Measurements from ENCODE around the gene UVRAG.

UVRAG gene

GRCh38 chr11:75814677-75815344 is at the start of gene UVRAG:
TSS of gene UVRAG (plus strand) at chr11:75815210. CDS start at chr11:75815408, 198 bp downstream.
- DNase-seq, result peak; percentile 99

- no peak for DNase-seq
Observed at GRCh38 chr11:75766443-75767227, 48.4 kb upstream of the UVRAG start.

- DNase-seq, result no peak
Observed at GRCh38 chr11:75767228-75767572, 47.8 kb upstream of the UVRAG start.

- DNase-seq, result no peak
Observed at GRCh38 chr11:75767793-75768111, 47.3 kb upstream of the UVRAG start.

- DNase-seq, result peak; percentile 76
Observed at GRCh38 chr11:75768112-75768908, 46.7 kb upstream of the UVRAG start, which contains the start of gene DGAT2. TSS of gene DGAT2 (plus strand) at chr11:75768778. CDS start at chr11:75768992, 214 bp downstream.

- DNase-seq, result no peak
Observed at GRCh38 chr11:75768909-75769771, 45.9 kb upstream of the UVRAG start.

GRCh38 chr11:75770102-75770501 is 44.9 kb upstream of the UVRAG start:
- no peak for DNase-seq

GRCh38 chr11:75771646-75772410 is 43.2 kb upstream of the UVRAG start:
- DNase-seq, result no peak

GRCh38 chr11:75773595-75774353 is 41.2 kb upstream of the UVRAG start:
- no peak for DNase-seq

- DNase-seq, result no peak
Observed at GRCh38 chr11:75775056-75775455, 40.0 kb upstream of the UVRAG start.

- no peak for DNase-seq
Observed at GRCh38 chr11:75776546-75776945, 38.5 kb upstream of the UVRAG start.

- no peak for DNase-seq
Observed at GRCh38 chr11:75777461-75778110, 37.4 kb upstream of the UVRAG start.

- DNase-seq, result no peak
Observed at GRCh38 chr11:75778962-75779361, 36.0 kb upstream of the UVRAG start.

- DNase-seq, result no peak
Observed at GRCh38 chr11:75779960-75780359, 35.0 kb upstream of the UVRAG start.

GRCh38 chr11:75780888-75781287 is 34.1 kb upstream of the UVRAG start:
- no peak for DNase-seq

- no peak for DNase-seq
Observed at GRCh38 chr11:75781296-75781695, 33.7 kb upstream of the UVRAG start.

- no peak for DNase-seq
Observed at GRCh38 chr11:75781831-75782230, 33.2 kb upstream of the UVRAG start.

- no peak for DNase-seq
Observed at GRCh38 chr11:75782540-75783263, 32.3 kb upstream of the UVRAG start.

- no peak for DNase-seq
Observed at GRCh38 chr11:75783416-75784084, 31.5 kb upstream of the UVRAG start.

Data from NCI-H1417 treated with DMSO at 0.1 percent for 48 hours (cell line).